GM12892 (cell line): ENCODE measurements around the gene PPP2R5C.
"Not testable (repeated sequence)": the region's sequence is repeated elsewhere in the genome, so short reads cannot be mapped to it uniquely, and the experiment has no call there.

Source experiments
- POLR2A ChIP-seq: IDR thresholded peaks from 2 replicates; pipeline ENCODE4 v1.6.1; 2011; ENCODE audit warnings: low read depth, low read length, control low read depth
- POLR2AphosphoS5 ChIP-seq: IDR thresholded peaks from 2 replicates; pipeline ENCODE4 v1.6.1; 2011; ENCODE audit warnings: low read depth, low read length, control low read depth

DNA sequence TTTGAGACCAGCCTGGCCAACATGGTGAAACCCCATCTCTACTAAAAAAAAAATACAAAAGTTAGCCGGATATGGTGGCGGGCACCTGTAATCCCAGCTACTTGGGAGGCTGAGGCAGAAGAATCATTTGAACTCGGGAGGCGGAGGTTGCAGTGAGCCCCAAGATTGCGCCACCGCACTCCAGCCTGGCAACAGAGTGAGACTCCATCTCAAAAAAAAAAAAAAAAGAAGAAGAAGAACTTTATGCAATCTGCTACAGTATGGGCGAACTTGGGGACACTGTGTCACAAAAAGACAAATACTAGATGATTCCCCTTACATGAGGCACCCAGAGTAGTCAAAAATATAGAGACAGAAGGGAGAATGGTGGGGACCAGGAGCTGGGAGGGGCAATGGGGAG, 35.9 kb upstream of the PPP2R5C start:
- not testable (repeated sequence) for TF ChIP-seq POLR2AphosphoS5, POLR2A
